Fibroblast of lung (primary cell): Measurements from ENCODE around the gene C3orf20. TPM values are rescaled to one million over a fixed set of nuclear protein-coding genes. Genes with fewer than 3 reads are reported as not detected.
A peak's percentile ranks its signal among the peaks of the same experiment; 100 is the strongest.

Experiments
- DNase-seq, 2 donors: peaks; one replicate each; pipeline versions ENCODE4 v3.0.0 to v3.0.0-alpha.2; 2010; ENCODE audit warnings: low read depth in 2 of 2
- H2AFZ ChIP-seq: 2 replicates; pipeline ENCODE4 v1.5.1; 2012; ENCODE audit warnings: low read length, control low read depth, inconsistent platforms
- H3K27ac ChIP-seq: 2 replicates; pipeline ENCODE4 v1.5.1; 2011; ENCODE audit warnings: low read length, control low read depth; ENCODE audit not compliant: insufficient read depth
- H3K27me3 ChIP-seq: 2 replicates; pipeline ENCODE4 v1.5.1; 2011; ENCODE audit warnings: mild to moderate bottlenecking, low read length; ENCODE audit not compliant: control insufficient read depth, insufficient read depth
- H3K36me3 ChIP-seq: 2 replicates; pipeline ENCODE4 v1.5.1; 2011; ENCODE audit warnings: low read length; ENCODE audit not compliant: control insufficient read depth, insufficient read depth
- H3K4me1 ChIP-seq: 2 replicates; pipeline ENCODE4 v1.5.1; 2011; ENCODE audit warnings: low read length; ENCODE audit not compliant: control insufficient read depth, insufficient read depth; ENCODE audit errors: extremely low read depth
- H3K4me2 ChIP-seq: 2 replicates; pipeline ENCODE4 v1.5.1; 2011; ENCODE audit warnings: low read length, control low read depth; ENCODE audit not compliant: insufficient read depth; ENCODE audit errors: extremely low read depth
- H3K4me3 ChIP-seq, 4 experiments: fragments of 200-600 bp in 1 of 4; sonication (generic) in 1 of 4; replicated peaks in 1 of 4; 2 replicates each; pipeline ENCODE4 v1.5.1; 2011 to 2016; ENCODE audit warnings: low read length in 4 of 4, low read depth in 3 of 4, mild to moderate bottlenecking in 3 of 4, control low read depth in 2 of 4, inconsistent platforms in 1 of 4, mixed read lengths in 1 of 4; ENCODE audit not compliant: insufficient read depth in 1 of 4; ENCODE audit errors: control extremely low read depth in 1 of 4
- H3K79me2 ChIP-seq: 2 replicates; pipeline ENCODE4 v1.5.1; 2012; ENCODE audit warnings: mild to moderate bottlenecking, low read length, inconsistent platforms; ENCODE audit not compliant: control insufficient read depth, insufficient read depth
- H3K9ac ChIP-seq: 2 replicates; pipeline ENCODE4 v1.5.1; 2011; ENCODE audit warnings: mild to moderate bottlenecking, low read length, control low read depth; ENCODE audit not compliant: insufficient read depth
- H3K9me3 ChIP-seq: 2 replicates; pipeline ENCODE4 v1.5.1; 2012; ENCODE audit warnings: low read depth, low read length; ENCODE audit not compliant: control insufficient read depth, insufficient read depth
- H4K20me1 ChIP-seq: 2 replicates; pipeline ENCODE4 v1.5.1; 2011; ENCODE audit warnings: low read length; ENCODE audit not compliant: control insufficient read depth, insufficient read depth; ENCODE audit errors: extremely low read depth
- CTCF ChIP-seq, 2 donors: IDR thresholded peaks in 1 of 2; conservative IDR thresholded peaks in 1 of 2; 1 replicate in 1 of 2; 2 replicates in 1 of 2; pipeline ENCODE4 v1.5.1; 2011 to 2012; ENCODE audit warnings: low read length in 2 of 2, control low read depth in 1 of 2, inconsistent platforms in 1 of 2, low read depth in 1 of 2, mild to moderate bottlenecking in 1 of 2
- EZH2 ChIP-seq: IDR thresholded peaks from 2 replicates; pipeline ENCODE4 v1.5.1; 2012; ENCODE audit warnings: low read length, control low read depth, mild to moderate bottlenecking; ENCODE audit errors: missing control alignments
- polyA plus RNA-seq, 2 donors: library from polyadenylated mRNA; depleted of rRNA in 1 of 2; stranded (reverse) in 1 of 2; unstranded in 1 of 2; fragments of >200 nt; gene quantifications; 2 replicates each; pipeline ENCODE4 v1.2.1, GENCODE V29; 2011 to 2012; ENCODE audit warnings: missing spikeins in 1 of 2
- total RNA-seq: library from RNA; depleted of rRNA; stranded (reverse); fragments of >200 nt; gene quantifications from 2 replicates; pipeline ENCODE4 v1.2.1, GENCODE V29; 2014

C3orf20 gene
- total and polyA plus RNA-seq, 2 donors (not counting 1 experiment from before 2014, with no cell fraction given): not detected

- H3K4me3 ChIP-seq: no peak overlapping the region
- DNase-seq: no peak
- no peaks in the 10 kb centered on the region for H3K36me3 ChIP-seq
- H4K20me1 ChIP-seq: no peaks in the 10 kb centered on the region
- no peaks in the 10 kb centered on the region for H3K4me1 ChIP-seq
- no peak for TF ChIP-seq CTCF (conservative IDR thresholded peaks at IDR 0.05 in 1 of 2, IDR thresholded peaks at IDR 0.05 in 1 of 2; ENCODE audit: low read depth in 1 of 2, low read length in 2 of 2)
- TF ChIP-seq EZH2: no peak
- no peaks in the 10 kb centered on the region for H3K27me3 ChIP-seq
- H3K9ac ChIP-seq: no peak overlapping the region
- H2AFZ ChIP-seq: no peak overlapping the region
- H3K79me2 ChIP-seq: no peaks in the 10 kb centered on the region
- no peak overlapping the region for H3K27ac ChIP-seq
- H3K9me3 ChIP-seq: no peaks in the 10 kb centered on the region
- no peak overlapping the region for H3K4me2 ChIP-seq
Observed at GRCh38 chr3:14717307-14717706, 42.4 kb downstream of the C3orf20 start.

GRCh38 chr3:14718539-14718938 lies 43.6 kb downstream of the C3orf20 start:
- H3K4me1 ChIP-seq: no peaks in the 10 kb centered on the region
- H3K79me2 ChIP-seq: no peaks in the 10 kb centered on the region
- no peaks in the 10 kb centered on the region for H4K20me1 ChIP-seq
- H3K4me2 ChIP-seq: no peak overlapping the region
- TF ChIP-seq EZH2 (no peak), CTCF (conservative IDR thresholded peaks at IDR 0.05 in 1 of 2, IDR thresholded peaks at IDR 0.05 in 1 of 2; ENCODE audit: low read depth in 1 of 2, low read length in 2 of 2) (no peak)
- H3K27me3 ChIP-seq: no peaks in the 10 kb centered on the region
- no peak overlapping the region for H2AFZ ChIP-seq
- no peak overlapping the region for H3K4me3 ChIP-seq
- no peak for DNase-seq
- no peaks in the 10 kb centered on the region for H3K36me3 ChIP-seq
- no peaks in the 10 kb centered on the region for H3K9me3 ChIP-seq
- H3K27ac ChIP-seq: no peak overlapping the region
- no peak overlapping the region for H3K9ac ChIP-seq

GRCh38 chr3:14719006-14719405 lies 44.1 kb downstream of the C3orf20 start:
- no peak overlapping the region for H3K4me3 ChIP-seq
- H3K36me3 ChIP-seq: no peaks in the 10 kb centered on the region
- H3K9me3 ChIP-seq: no peaks in the 10 kb centered on the region
- H2AFZ ChIP-seq: no peak overlapping the region
- TF ChIP-seq EZH2 (no peak), CTCF (conservative IDR thresholded peaks at IDR 0.05 in 1 of 2, IDR thresholded peaks at IDR 0.05 in 1 of 2; ENCODE audit: low read depth in 1 of 2, low read length in 2 of 2) (no peak)
- H3K4me2 ChIP-seq: no peak overlapping the region
- H3K4me1 ChIP-seq: no peaks in the 10 kb centered on the region
- no peaks in the 10 kb centered on the region for H3K27me3 ChIP-seq
- H4K20me1 ChIP-seq: no peaks in the 10 kb centered on the region
- peak in 1 of 2 donors; percentile 8 for DNase-seq
- H3K9ac ChIP-seq: no peak overlapping the region
- no peak overlapping the region for H3K27ac ChIP-seq
- H3K79me2 ChIP-seq: no peaks in the 10 kb centered on the region
